Suprapubic skin (tissue), 3 donors: ENCODE data around the gene ZC3H15.

Experiments used
- POLR2A ChIP-seq, 2 donors: fragments of 450-650 bp; IDR thresholded peaks; one replicate each; pipeline ENCODE4 v1.6.1; 2017; ENCODE audit warnings: antibody characterized with exemption in 2 of 2, mild to moderate bottlenecking in 2 of 2, moderate library complexity in 2 of 2
- TF ChIP-seq, protein P1 (sequence below), 2 donors: fragments of 200-600 bp in 1 of 2; fragments of 450-650 bp in 1 of 2; sonication (generic) in 1 of 2; IDR thresholded peaks; one replicate each; pipeline ENCODE4 v1.5.1; 2016 to 2019; ENCODE audit warnings: antibody characterized with exemption in 2 of 2, mild to moderate bottlenecking in 1 of 2, moderate library complexity in 1 of 2

DNA sequence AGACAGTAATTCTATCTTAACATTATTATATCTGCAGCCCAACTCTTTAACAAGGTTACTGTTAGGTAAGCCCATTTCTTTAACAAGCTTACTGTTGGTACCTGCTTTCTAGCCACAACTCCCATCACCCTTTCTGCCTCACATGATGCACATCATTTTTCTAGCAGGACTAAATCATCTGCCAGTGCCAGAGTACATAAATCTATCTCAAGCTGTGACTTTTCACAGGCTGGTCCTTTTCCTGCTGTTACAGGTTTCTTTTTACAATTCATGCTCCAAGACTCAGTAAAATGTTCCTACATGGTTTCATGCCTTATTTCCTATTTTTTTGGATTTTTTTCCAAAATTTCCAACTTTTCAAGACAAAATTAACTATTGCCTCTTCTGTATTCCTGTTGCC is 30.4 kb upstream of the ZC3H15 start:
- TF ChIP-seq, protein P1, sequence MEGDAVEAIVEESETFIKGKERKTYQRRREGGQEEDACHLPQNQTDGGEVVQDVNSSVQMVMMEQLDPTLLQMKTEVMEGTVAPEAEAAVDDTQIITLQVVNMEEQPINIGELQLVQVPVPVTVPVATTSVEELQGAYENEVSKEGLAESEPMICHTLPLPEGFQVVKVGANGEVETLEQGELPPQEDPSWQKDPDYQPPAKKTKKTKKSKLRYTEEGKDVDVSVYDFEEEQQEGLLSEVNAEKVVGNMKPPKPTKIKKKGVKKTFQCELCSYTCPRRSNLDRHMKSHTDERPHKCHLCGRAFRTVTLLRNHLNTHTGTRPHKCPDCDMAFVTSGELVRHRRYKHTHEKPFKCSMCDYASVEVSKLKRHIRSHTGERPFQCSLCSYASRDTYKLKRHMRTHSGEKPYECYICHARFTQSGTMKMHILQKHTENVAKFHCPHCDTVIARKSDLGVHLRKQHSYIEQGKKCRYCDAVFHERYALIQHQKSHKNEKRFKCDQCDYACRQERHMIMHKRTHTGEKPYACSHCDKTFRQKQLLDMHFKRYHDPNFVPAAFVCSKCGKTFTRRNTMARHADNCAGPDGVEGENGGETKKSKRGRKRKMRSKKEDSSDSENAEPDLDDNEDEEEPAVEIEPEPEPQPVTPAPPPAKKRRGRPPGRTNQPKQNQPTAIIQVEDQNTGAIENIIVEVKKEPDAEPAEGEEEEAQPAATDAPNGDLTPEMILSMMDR (IDR thresholded peaks at IDR 0.05), result no peak
- no peak for TF ChIP-seq POLR2A (IDR thresholded peaks at IDR 0.05)
